Activated naive CD4-positive, alpha-beta T cell treated with anti-CD3 and anti-CD28 coated beads, Interleukin-2, amount 10 ng/mL, durations not matched to agents 7 days and 5 days (primary cell): ENCODE data around the gene PON2.

ENCODE experiments used
- CTCF ChIA-PET: fragments of 350-600 bp; sonication (Branson Sonifier 250); formaldehyde crosslinking; loops from one replicate; lab custom pipeline; 2021; ENCODE audit warnings: antibody characterized with exemption; lab: Charles Lee
- DNase-seq: peaks from one replicate; pipeline ENCODE4 v3.0.0-alpha.2; 2020
- H3K27ac Mint-ChIP-seq: one replicate; pipeline ENCODE4 v1.8.0; 2021; ENCODE audit warnings: mild to moderate bottlenecking, moderate library complexity, mixed read lengths
- H3K27me3 Mint-ChIP-seq: one replicate; pipeline ENCODE4 v1.8.0; 2021; ENCODE audit warnings: mild to moderate bottlenecking, mixed read lengths
- H3K36me3 Mint-ChIP-seq: one replicate; pipeline ENCODE4 v1.8.0; 2021; ENCODE audit warnings: mixed read lengths
- H3K4me1 Mint-ChIP-seq: one replicate; pipeline ENCODE4 v1.8.0; 2021; ENCODE audit warnings: mixed read lengths
- H3K4me3 Mint-ChIP-seq: one replicate; pipeline ENCODE4 v1.8.0; 2021; ENCODE audit warnings: mild to moderate bottlenecking, moderate library complexity, mixed read lengths
- H3K9me3 Mint-ChIP-seq: one replicate; pipeline ENCODE4 v1.8.0; 2021; ENCODE audit warnings: mixed read lengths

The PON2 gene

DNA sequence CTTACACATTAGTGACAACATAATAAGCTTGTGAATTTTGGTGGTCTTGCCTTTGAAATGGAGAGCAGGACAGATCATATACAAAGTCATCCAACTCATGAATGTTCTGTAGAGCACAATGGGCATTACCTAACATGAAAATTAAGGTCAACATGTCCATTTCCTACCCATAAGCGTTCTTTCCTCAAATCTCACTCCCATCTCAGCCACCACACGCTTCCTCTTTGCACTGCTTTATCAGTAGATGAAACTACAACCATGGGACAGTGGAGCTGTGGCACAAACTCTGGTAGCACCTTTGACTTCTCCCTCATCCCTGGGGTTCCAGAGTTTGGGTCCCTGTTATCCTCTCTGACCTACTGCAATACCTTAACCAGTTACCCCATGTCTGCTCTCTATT lies 2.2 kb downstream of the PON2 start:
- Mint-ChIP-seq H3K27ac (no peak overlapping the region), H3K36me3 (no peaks in the 10 kb centered on the region), H3K4me3 (no peak overlapping the region), H3K4me1 (peaks cover 13% of the 10 kb centered on the region), H3K27me3 (peaks cover 5% of the 10 kb centered on the region), H3K9me3 (no peaks in the 10 kb centered on the region)
- DNase-seq, result no peak
- CTCF ChIA-PET, result no interaction called here

DNA sequence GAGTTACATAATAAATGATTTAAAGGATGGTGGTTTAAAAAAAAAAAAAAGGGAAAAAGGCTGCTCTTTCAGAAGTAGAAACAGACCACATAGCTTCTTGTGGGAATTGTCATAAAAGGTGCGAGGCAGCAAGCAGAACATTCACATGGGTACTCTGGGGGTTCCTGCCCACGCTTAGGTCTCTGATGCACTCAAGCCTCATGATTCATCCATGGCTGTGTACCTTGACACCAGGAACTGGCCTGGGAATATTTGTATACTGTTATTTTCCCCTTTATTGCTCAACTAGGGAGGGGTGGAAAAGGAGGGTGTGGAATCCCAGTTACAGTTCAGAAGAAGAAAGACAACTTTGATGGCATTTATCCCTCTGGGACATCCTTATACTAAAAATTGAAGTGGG lies 4.0 kb downstream of the PON2 start:
- H3K4me3 Mint-ChIP-seq, result no peak overlapping the region
- H3K4me1 Mint-ChIP-seq, result peaks cover 13% of the 10 kb centered on the region
- CTCF ChIA-PET, result no interaction called here
- no peaks in the 10 kb centered on the region for H3K36me3 Mint-ChIP-seq
- H3K27me3 Mint-ChIP-seq, result peaks cover 5% of the 10 kb centered on the region
- no peaks in the 10 kb centered on the region for H3K9me3 Mint-ChIP-seq
- DNase-seq, result no peak
- H3K27ac Mint-ChIP-seq, result no peak overlapping the region

DNA sequence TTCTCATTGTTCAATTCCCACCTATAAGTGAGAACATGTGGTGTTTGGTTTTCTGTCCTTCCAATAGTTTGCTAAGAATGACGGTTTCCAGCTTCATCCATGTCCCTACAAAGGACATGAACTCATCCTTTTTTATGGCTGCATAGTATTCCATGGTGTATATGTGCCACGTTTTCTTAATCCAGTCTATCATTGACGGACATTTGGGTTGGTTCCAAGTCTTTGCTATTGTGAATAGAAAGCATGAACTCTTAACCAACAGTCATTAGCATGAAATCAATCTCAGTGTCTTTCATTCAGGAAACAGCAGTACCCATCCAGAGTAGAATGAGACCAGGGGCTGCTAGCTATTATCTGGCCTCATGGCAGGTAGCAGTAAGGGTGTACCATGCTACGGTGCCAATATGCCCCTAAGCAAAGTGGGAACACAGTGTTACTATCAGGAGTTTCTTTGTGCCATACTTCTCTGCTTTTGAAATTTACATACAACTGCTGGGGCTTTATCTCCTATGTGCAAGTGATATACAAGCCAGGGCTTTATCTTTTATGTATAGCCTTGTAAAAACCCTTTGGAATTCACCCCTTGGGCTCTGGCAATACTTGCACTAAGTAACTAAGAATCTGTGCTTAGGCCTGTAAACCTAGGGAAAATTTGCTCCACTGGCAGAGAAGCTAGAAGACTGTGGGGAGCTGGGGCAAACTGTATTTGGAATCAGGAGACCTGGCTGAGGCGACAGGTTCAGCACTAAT lies 5.4 kb downstream of the PON2 start:
- H3K4me1 Mint-ChIP-seq, result peaks cover 4% of the 10 kb centered on the region
- no peak overlapping the region for H3K4me3 Mint-ChIP-seq
- no peaks in the 10 kb centered on the region for H3K36me3 Mint-ChIP-seq
- CTCF ChIA-PET, result no interaction called here
- no peak overlapping the region for H3K27ac Mint-ChIP-seq
- DNase-seq, result no peak
- H3K9me3 Mint-ChIP-seq, result no peaks in the 10 kb centered on the region
- no peaks in the 10 kb centered on the region for H3K27me3 Mint-ChIP-seq

DNA sequence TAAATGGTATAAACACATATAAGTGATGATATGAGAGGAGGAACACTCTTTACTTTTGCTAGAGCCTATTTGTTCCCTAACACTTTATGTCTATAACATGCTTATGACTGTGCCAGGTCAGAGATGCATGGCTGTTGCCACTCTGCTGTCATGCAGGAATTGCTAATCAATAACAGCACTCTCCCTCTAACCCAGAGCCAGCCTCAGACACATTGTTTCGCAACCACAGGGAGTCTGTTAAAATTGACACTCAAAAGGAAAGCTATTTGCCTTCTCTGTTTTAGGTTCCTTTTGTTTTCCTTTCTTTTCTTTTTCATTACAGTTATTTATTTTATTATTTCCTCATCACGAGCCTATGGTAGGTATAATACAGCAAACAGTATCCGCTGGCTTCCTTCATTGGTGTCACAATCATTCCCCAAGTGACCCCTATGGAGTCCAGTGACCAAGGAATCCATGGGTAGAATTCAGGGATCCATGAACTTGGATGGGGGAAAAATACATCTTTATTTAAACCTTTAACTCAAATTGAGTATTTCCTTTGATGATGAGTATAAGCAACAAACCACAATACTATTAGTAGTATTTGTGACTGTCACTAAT lies 6.8 kb downstream of the PON2 start:
- H3K27ac Mint-ChIP-seq, result no peak overlapping the region
- H3K4me1 Mint-ChIP-seq, result no peaks in the 10 kb centered on the region
- no peak for DNase-seq
- H3K9me3 Mint-ChIP-seq, result no peaks in the 10 kb centered on the region
- no peaks in the 10 kb centered on the region for H3K36me3 Mint-ChIP-seq
- no peak overlapping the region for H3K4me3 Mint-ChIP-seq
- no peaks in the 10 kb centered on the region for H3K27me3 Mint-ChIP-seq
- CTCF ChIA-PET, result no interaction called here

DNA sequence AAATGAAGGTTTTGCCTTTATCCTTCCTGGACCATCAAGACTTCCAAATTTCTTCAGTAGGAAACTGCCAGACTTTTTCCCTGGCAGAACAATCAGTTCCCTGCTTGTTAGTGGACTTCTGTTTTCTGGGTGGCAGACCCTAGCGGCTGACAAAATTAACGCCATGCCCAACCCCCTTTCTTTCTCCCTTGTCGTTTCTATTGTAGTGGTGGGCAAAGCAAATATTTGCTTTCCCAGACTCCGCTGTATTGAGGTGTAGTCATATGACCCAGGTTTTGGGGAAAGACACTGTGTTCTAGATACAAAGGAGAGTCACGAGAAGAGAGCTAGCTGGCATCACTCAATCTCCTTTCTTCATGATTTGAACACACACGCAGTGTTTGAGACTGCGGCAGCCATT lies 7.7 kb downstream of the PON2 start:
- Mint-ChIP-seq H3K9me3 (no peaks in the 10 kb centered on the region), H3K27ac (no peak overlapping the region), H3K36me3 (no peaks in the 10 kb centered on the region), H3K27me3 (no peaks in the 10 kb centered on the region), H3K4me3 (no peak overlapping the region), H3K4me1 (no peaks in the 10 kb centered on the region)
- CTCF ChIA-PET, result no interaction called here
- no peak for DNase-seq

DNA sequence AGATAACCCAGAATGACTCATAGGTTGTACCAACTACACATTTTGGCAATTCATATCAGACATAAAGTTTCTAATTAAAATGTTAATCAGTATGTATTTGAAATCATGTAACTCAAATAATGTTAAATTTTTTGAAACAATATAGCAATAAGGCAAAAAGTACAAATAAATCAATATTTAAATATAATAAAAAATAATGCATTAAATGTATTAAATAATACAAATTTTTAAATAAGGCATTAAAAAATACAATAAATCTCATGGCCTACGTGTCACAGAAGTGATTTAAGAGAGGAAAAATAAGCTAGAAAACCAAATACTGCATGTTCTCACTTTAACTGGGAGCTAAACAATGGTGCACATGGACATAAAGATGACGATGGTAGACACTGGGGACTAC lies 9.1 kb downstream of the PON2 start:
- DNase-seq, result no peak
- no peak overlapping the region for H3K27ac Mint-ChIP-seq
- H3K27me3 Mint-ChIP-seq, result peaks cover 3% of the 10 kb centered on the region
- no peaks in the 10 kb centered on the region for H3K9me3 Mint-ChIP-seq
- no peak overlapping the region for H3K4me3 Mint-ChIP-seq
- H3K4me1 Mint-ChIP-seq, result no peaks in the 10 kb centered on the region
- H3K36me3 Mint-ChIP-seq, result no peaks in the 10 kb centered on the region
- CTCF ChIA-PET, result no interaction called here

DNA sequence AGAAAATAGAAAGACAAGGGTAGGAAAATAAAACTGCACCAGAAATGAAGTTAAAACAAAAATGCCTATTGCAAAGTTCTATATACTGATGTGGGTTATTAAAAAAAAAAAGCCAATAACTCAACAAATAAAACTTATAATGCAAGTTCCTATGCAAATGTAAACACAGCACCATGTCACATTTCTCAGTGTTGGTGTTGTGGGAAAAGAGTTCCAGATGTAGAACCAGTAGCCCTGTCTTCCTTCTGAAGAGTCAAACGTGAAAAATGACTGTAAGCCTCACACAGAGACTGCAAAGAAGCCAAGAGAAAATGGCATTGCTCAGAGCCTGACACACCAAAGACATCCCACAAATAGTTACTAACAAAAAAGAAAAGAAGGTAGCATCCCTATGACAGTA lies 10.1 kb downstream of the PON2 start:
- DNase-seq, result no peak
- H3K9me3 Mint-ChIP-seq, result no peaks in the 10 kb centered on the region
- H3K27me3 Mint-ChIP-seq, result peaks cover 3% of the 10 kb centered on the region
- H3K36me3 Mint-ChIP-seq, result no peaks in the 10 kb centered on the region
- no peak overlapping the region for H3K27ac Mint-ChIP-seq
- no peaks in the 10 kb centered on the region for H3K4me1 Mint-ChIP-seq
- CTCF ChIA-PET, result no interaction called here
- H3K4me3 Mint-ChIP-seq, result no peak overlapping the region

DNA sequence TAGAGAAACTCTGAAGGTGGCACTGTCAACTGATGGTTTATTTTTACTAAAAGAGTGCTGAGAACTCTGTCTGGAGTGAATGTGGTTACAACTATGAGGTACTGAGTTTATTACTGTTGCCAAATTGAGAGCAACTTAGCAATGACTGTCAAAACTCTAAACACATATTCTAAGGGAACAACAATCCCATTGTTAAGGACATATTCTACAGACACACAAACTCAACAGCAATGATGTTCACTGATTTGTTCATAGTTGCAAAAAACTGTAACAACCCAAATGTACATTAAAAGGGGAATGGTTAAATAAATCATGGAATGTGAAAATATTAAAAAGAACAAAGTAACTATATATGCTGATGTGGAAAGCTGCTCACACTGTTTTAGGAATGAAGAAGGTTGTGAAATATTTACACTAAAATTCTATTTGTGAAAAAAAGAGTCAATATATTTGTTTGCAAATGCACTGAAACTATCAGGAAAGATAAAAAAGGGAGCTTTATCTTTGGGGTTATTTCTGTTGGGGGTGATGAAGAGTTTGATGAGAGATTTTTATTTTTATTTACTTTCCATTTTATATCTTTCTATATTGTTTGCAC lies 12.9 kb downstream of the PON2 start:
- H3K27ac Mint-ChIP-seq, result no peak overlapping the region
- peaks cover 3% of the 10 kb centered on the region for H3K27me3 Mint-ChIP-seq

DNA sequence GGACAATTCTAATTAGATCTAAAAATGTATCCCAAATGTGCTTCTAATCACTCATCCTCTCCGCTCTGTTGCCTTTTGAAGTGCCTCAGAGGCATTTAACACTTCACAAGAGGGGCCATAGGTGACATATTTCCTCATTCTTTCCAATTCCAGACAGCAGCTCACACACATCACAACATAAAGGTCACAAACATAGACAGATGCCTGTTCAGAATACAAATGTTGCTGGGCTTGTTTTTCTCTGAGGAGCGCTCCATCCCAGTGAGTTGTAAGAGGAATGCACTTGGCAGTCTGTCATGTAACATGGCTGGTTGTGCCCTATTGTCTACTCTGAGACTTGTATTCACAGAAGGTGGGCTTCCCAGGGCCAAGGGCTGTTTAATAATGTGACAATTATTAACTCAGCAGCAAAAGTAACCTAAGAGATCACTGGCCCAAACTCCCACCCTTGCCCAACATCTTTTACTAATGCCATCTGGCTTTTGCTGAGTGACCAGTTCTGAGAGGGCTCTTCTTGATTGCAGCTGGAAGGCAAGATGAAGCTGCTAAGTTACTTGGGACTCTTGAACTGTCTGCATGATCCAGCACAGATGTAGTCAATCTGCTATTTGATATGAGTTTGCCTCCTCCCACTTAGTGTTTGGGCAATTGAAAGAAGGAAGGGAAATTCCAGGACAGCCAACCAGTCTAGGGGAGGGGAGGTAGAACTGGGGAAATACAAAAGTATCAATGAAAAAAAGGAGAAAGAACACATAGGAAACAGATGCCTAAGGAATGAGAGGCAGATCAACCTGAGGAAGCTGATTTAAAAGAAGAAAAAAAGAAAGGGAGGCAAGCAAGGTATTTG lies 13.6 kb downstream of the PON2 start:
- Mint-ChIP-seq H3K27me3 (peaks cover 3% of the 10 kb centered on the region), H3K4me1 (no peaks in the 10 kb centered on the region), H3K9me3 (no peaks in the 10 kb centered on the region), H3K4me3 (no peak overlapping the region), H3K27ac (no peak overlapping the region), H3K36me3 (no peaks in the 10 kb centered on the region)
- DNase-seq, result no peak
- CTCF ChIA-PET, result no interaction called here

More for the DNA sequence above, 12.9 kb downstream of the PON2 start:
- H3K36me3 Mint-ChIP-seq, result no peaks in the 10 kb centered on the region
- no peak for DNase-seq
- CTCF ChIA-PET, result no interaction called here
- H3K4me1 Mint-ChIP-seq, result no peaks in the 10 kb centered on the region
- H3K9me3 Mint-ChIP-seq, result no peaks in the 10 kb centered on the region
- no peak overlapping the region for H3K4me3 Mint-ChIP-seq

DNA sequence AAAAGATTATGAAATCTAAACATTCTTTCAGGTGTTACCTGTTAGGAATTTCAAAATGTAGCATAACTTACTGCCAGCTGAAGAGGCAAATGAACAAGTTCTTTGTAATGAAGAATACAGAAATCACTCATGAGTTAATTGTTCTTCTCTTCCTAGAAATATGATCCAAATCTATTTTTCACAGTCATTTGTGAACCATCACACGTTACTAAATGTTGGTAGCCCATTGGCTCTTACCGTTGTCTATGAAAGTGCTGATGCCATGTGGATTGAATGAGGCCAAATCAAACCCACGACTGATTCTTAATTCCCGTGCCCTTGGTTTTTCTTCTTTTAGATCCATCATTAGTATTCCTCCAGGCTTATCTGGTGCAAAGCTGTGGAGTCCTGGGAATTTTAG lies 22.8 kb downstream of the PON2 start:
- CTCF ChIA-PET, result no interaction called here
- Mint-ChIP-seq H3K27ac (no peak overlapping the region), H3K27me3 (no peaks in the 10 kb centered on the region)

DNA sequence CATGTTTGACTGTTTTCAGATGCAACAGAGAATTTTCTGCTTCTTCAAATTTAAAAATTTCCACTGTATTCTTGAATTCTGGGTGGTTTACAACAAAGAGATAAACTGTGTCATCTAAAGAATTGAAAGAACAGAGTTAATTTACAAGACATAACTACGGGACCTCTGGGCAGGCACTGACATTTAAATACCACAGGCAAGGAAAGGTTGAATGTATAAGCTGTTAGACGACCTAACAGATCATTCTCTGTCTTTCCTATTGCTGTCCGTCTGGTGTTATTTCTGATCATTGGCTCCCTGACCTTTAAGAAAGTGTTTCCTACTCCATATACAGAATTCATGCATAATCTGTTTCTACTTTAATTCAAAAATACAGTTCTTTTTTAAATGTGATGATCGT lies 23.2 kb downstream of the PON2 start:
- Mint-ChIP-seq H3K4me1 (no peaks in the 10 kb centered on the region), H3K27me3 (no peaks in the 10 kb centered on the region), H3K9me3 (no peaks in the 10 kb centered on the region), H3K4me3 (no peak overlapping the region), H3K27ac (no peak overlapping the region), H3K36me3 (no peaks in the 10 kb centered on the region)
- CTCF ChIA-PET, result no interaction called here
- no peak for DNase-seq

More for the DNA sequence above, 22.8 kb downstream of the PON2 start:
- Mint-ChIP-seq H3K4me1 (no peaks in the 10 kb centered on the region), H3K36me3 (no peaks in the 10 kb centered on the region), H3K9me3 (no peaks in the 10 kb centered on the region), H3K4me3 (no peak overlapping the region)
- DNase-seq, result no peak

DNA sequence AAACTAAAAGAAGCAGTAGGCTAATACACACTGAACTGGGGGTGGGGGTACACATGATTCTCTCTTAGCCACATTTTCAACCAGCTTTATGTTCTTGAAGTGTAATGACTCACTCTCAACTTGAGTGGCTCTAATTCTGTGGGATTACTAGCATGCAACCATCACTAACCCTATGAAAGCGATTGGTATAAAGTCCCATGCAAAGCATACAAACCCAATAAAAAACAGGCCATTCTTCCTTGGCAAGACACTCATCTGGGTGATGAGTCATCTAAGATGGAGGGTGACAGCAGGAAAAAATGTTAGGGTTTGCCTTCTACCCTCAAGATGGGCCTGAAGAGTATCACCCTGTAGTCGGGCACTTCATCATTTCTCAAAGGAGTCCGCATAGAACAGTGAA lies 23.8 kb downstream of the PON2 start:
- Mint-ChIP-seq H3K4me1 (no peaks in the 10 kb centered on the region), H3K36me3 (no peaks in the 10 kb centered on the region), H3K4me3 (no peak overlapping the region), H3K9me3 (no peaks in the 10 kb centered on the region), H3K27ac (no peak overlapping the region), H3K27me3 (no peaks in the 10 kb centered on the region)
- no peak for DNase-seq
- CTCF ChIA-PET, result interaction anchor here (0.8 kb wide), 1 partner anchor 114 kb away, joined by 3 read pairs; no protein-coding TSS in a partner anchor

DNA sequence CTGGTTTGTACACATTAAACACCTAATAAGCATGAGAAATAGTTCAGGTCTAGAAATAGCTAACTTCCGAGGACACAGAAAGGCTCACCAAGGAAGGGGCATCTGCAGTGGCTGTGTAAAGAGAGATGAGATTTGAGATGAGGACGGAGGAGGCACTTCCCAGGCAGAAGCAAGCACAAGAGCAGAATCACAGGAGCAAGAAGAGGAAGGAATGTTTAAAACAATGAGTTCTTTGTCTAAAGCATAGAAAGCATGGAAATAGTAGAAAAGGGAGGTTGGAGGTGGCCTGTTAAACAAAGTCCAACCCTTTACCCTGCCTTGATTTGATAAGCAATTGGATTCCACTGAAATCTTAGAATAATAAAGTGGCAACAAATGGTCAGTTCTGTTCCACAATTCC lies 27.1 kb downstream of the PON2 start:
- H3K36me3 Mint-ChIP-seq, result no peaks in the 10 kb centered on the region
- H3K27me3 Mint-ChIP-seq, result no peaks in the 10 kb centered on the region
- DNase-seq, result no peak
- CTCF ChIA-PET, result no interaction called here
- no peaks in the 10 kb centered on the region for H3K9me3 Mint-ChIP-seq
- no peaks in the 10 kb centered on the region for H3K4me1 Mint-ChIP-seq
- H3K4me3 Mint-ChIP-seq, result no peak overlapping the region
- H3K27ac Mint-ChIP-seq, result no peak overlapping the region

DNA sequence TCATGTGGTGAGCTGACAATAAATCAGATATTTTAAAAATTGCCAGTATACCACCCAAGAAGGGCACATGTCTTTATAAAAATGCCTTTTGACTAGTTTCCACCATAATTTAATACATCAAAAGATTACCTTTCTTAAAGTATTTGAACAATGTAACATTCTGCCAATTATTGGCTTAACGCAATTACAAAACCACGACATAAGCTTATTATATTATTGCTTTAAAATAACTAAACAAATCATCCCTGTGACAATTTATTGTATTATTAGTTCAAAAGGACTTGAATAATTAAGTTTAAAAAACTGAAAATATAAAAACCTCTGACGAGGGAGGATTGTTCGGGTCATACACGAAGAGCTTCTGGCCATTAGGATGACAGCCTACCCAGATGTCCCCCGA lies 29.0 kb downstream of the PON2 start:
- H3K27ac Mint-ChIP-seq, result no peak overlapping the region
- no peaks in the 10 kb centered on the region for H3K4me1 Mint-ChIP-seq
- H3K36me3 Mint-ChIP-seq, result no peaks in the 10 kb centered on the region
- CTCF ChIA-PET, result no interaction called here
- no peak for DNase-seq
- H3K9me3 Mint-ChIP-seq, result no peaks in the 10 kb centered on the region
- no peak overlapping the region for H3K4me3 Mint-ChIP-seq
- H3K27me3 Mint-ChIP-seq, result no peaks in the 10 kb centered on the region
